ENCODE measurements around the gene PKD2L2. TPM values are rescaled to one million over a fixed set of nuclear protein-coding genes. Genes with fewer than 3 reads are reported as not detected.
A peak's percentile ranks its signal among the peaks of the same experiment; 100 is the strongest.

PKD2L2 gene
- total RNA-seq, 1 donor from 2014 or later, result not detected

- Mint-ChIP-seq H3K4me1 (ENCODE audit: low read depth) (no peaks in the 10 kb centered on the region), H3K27ac (ENCODE audit: unreplicated experiment) (no peak overlapping the region), H3K27me3 (ENCODE audit: low read depth) (no peaks in the 10 kb centered on the region), H3K9me3 (ENCODE audit: low read depth) (no peaks in the 10 kb centered on the region), H3K4me3 (ENCODE audit: unreplicated experiment) (no peak overlapping the region), H3K36me3 (ENCODE audit: low read depth) (no peaks in the 10 kb centered on the region)
- no peak for TF ChIP-seq CTCF (IDR thresholded peaks at IDR 0.05)
- no peak for DNase-seq (ENCODE audit: low spot score)
These were observed 13.3 kb downstream of the PKD2L2 start for GRCh38 chr5:137902408-137903133.

GRCh38 chr5:137914758-137915157 lies 25.5 kb downstream of the PKD2L2 start:
- H3K27ac Mint-ChIP-seq (ENCODE audit: unreplicated experiment), result no peak overlapping the region
- no peak overlapping the region for H3K4me3 Mint-ChIP-seq (ENCODE audit: unreplicated experiment)
- H3K4me1 Mint-ChIP-seq (ENCODE audit: low read depth), result no peaks in the 10 kb centered on the region
- H3K9me3 Mint-ChIP-seq (ENCODE audit: low read depth), result peaks cover 30% of the 10 kb centered on the region
- H3K27me3 Mint-ChIP-seq (ENCODE audit: low read depth), result no peaks in the 10 kb centered on the region
- H3K36me3 Mint-ChIP-seq (ENCODE audit: low read depth), result peaks cover 11% of the 10 kb centered on the region
- no peak for TF ChIP-seq CTCF (IDR thresholded peaks at IDR 0.05)
- no peak for DNase-seq (ENCODE audit: low spot score)

- no peak for TF ChIP-seq CTCF (IDR thresholded peaks at IDR 0.05)
- Mint-ChIP-seq H3K27ac (ENCODE audit: unreplicated experiment) (no peak overlapping the region), H3K4me3 (ENCODE audit: unreplicated experiment) (no peak overlapping the region)
These were observed 27.7 kb downstream of the PKD2L2 start for GRCh38 chr5:137916923-137917322.

GRCh38 chr5:137921931-137922330 lies 32.7 kb downstream of the PKD2L2 start:
- H3K27ac Mint-ChIP-seq (ENCODE audit: unreplicated experiment), result no peak overlapping the region

More at GRCh38 chr5:137916923-137917322, 27.7 kb downstream of the PKD2L2 start:
- H3K36me3 Mint-ChIP-seq (ENCODE audit: low read depth), result peaks cover 11% of the 10 kb centered on the region
- DNase-seq (ENCODE audit: low spot score), result no peak
- H3K9me3 Mint-ChIP-seq (ENCODE audit: low read depth), result peaks cover 27% of the 10 kb centered on the region
- peaks cover 2% of the 10 kb centered on the region for H3K4me1 Mint-ChIP-seq (ENCODE audit: low read depth)
- H3K27me3 Mint-ChIP-seq (ENCODE audit: low read depth), result no peaks in the 10 kb centered on the region

GRCh38 chr5:137923856-137924255 lies 34.6 kb downstream of the PKD2L2 start:
- DNase-seq (ENCODE audit: low spot score), result no peak
- peak; percentile 35 for TF ChIP-seq CTCF (IDR thresholded peaks at IDR 0.05)
- no peak overlapping the region for H3K27ac Mint-ChIP-seq (ENCODE audit: unreplicated experiment)
- H3K4me1 Mint-ChIP-seq (ENCODE audit: low read depth), result peaks cover 13% of the 10 kb centered on the region
- peaks cover 2% of the 10 kb centered on the region for H3K36me3 Mint-ChIP-seq (ENCODE audit: low read depth)
- H3K27me3 Mint-ChIP-seq (ENCODE audit: low read depth), result no peaks in the 10 kb centered on the region
- no peaks in the 10 kb centered on the region for H3K9me3 Mint-ChIP-seq (ENCODE audit: low read depth)
- no peak overlapping the region for H3K4me3 Mint-ChIP-seq (ENCODE audit: unreplicated experiment)

More at GRCh38 chr5:137921931-137922330, 32.7 kb downstream of the PKD2L2 start:
- H3K4me3 Mint-ChIP-seq (ENCODE audit: unreplicated experiment), result no peak overlapping the region
- H3K4me1 Mint-ChIP-seq (ENCODE audit: low read depth), result peaks cover 13% of the 10 kb centered on the region
- no peaks in the 10 kb centered on the region for H3K27me3 Mint-ChIP-seq (ENCODE audit: low read depth)
- H3K36me3 Mint-ChIP-seq (ENCODE audit: low read depth), result peaks cover 3% of the 10 kb centered on the region
- no peak for TF ChIP-seq CTCF (IDR thresholded peaks at IDR 0.05)
- no peak for DNase-seq (ENCODE audit: low spot score)
- peaks cover 8% of the 10 kb centered on the region for H3K9me3 Mint-ChIP-seq (ENCODE audit: low read depth)
